Neural cell (in vitro differentiated cells): ENCODE measurements around the gene IPPK. TPM values are rescaled to one million over a fixed set of nuclear protein-coding genes. Genes with fewer than 3 reads are reported as not detected.

Experiments
- H2AFZ ChIP-seq: fragments of 200-600, 300-800 bp; sonication (generic), shearing (Covaris generic); 2 replicates; pipeline ENCODE4 v1.6.0; 2014; ENCODE audit warnings: low read depth, mild to moderate bottlenecking, antibody characterized with exemption, low read length, moderate library complexity
- H3F3A ChIP-seq: fragments of 200-600 bp; shearing (Covaris generic); 2 replicates; pipeline ENCODE4 v1.6.1; 2016; ENCODE audit warnings: mild to moderate bottlenecking, moderate library complexity, mixed read lengths, antibody characterized with exemption, low read length; ENCODE audit not compliant: insufficient read depth, poor library complexity, severe bottlenecking
- H3K27ac ChIP-seq: fragments of 200-600, 300-800 bp; sonication (generic), shearing (Covaris generic); 2 replicates; pipeline ENCODE4 v1.5.1; 2014; ENCODE audit warnings: mild to moderate bottlenecking, low read length, moderate library complexity
- H3K27me3 ChIP-seq: fragments of 300-800, 200-600 bp; sonication (generic), shearing (Covaris generic); 2 replicates; pipeline ENCODE4 v1.6.0; 2014; ENCODE audit warnings: mild to moderate bottlenecking, low read depth, low read length, moderate library complexity; ENCODE audit not compliant: insufficient read depth
- H3K36me3 ChIP-seq: fragments of 300-800, 200-600 bp; sonication (generic), shearing (Covaris generic); 2 replicates; pipeline ENCODE4 v1.5.1; 2014; ENCODE audit warnings: mild to moderate bottlenecking, antibody characterized with exemption, low read length, moderate library complexity; ENCODE audit not compliant: insufficient read depth
- H3K4me2 ChIP-seq: fragments of 300-800, 200-600 bp; sonication (generic), shearing (Covaris generic); 2 replicates; pipeline ENCODE4 v1.6.0; 2014; ENCODE audit warnings: mild to moderate bottlenecking, low read length
- H3K4me3 ChIP-seq: fragments of 300-800, 200-600 bp; sonication (generic), shearing (Covaris generic); 2 replicates; pipeline ENCODE4 v1.5.1; 2014; ENCODE audit warnings: mild to moderate bottlenecking, low read length, moderate library complexity
- H3K79me2 ChIP-seq: fragments of 200-600 bp; shearing (Covaris generic); replicated peaks from 2 replicates; pipeline ENCODE4 v1.6.0; 2014; ENCODE audit warnings: mild to moderate bottlenecking, low read length, moderate library complexity; ENCODE audit not compliant: insufficient read depth
- H3K9ac ChIP-seq: fragments of 300-800, 200-600 bp; sonication (generic), shearing (Covaris generic); 2 replicates; pipeline ENCODE4 v1.6.1; 2016; ENCODE audit warnings: mild to moderate bottlenecking, low read length, mixed read lengths
- H3K9me2 ChIP-seq: fragments of 200-600 bp; shearing (Covaris generic); 2 replicates; pipeline ENCODE4 v1.6.1; 2016; ENCODE audit warnings: mild to moderate bottlenecking, low read length, mixed read lengths; ENCODE audit not compliant: insufficient read depth
- H3K9me3 ChIP-seq: fragments of 200-600, 300-800 bp; sonication (generic), shearing (Covaris generic); 2 replicates; pipeline ENCODE4 v1.6.1; 2016; ENCODE audit warnings: mild to moderate bottlenecking, mixed run types, low read length, moderate library complexity, mixed read lengths
- H4K20me1 ChIP-seq: fragments of 200-600 bp; shearing (Covaris generic); 2 replicates; pipeline ENCODE4 v1.6.1; 2016; ENCODE audit warnings: mild to moderate bottlenecking, mixed run types; ENCODE audit not compliant: insufficient read depth
- EP300 ChIP-seq: fragments of 450-650 bp; conservative IDR thresholded peaks from 2 replicates; pipeline ENCODE4 v1.6.1; 2014; ENCODE audit warnings: antibody characterized with exemption, mild to moderate bottlenecking, moderate library complexity; ENCODE audit not compliant: poor library complexity, severe bottlenecking
- EZH2 ChIP-seq: fragments of 200-600, 300-800 bp; shearing (Covaris generic), sonication (generic); IDR thresholded peaks from 2 replicates; pipeline ENCODE4 v1.6.1; 2014; ENCODE audit warnings: antibody characterized with exemption, low read length, borderline replicate concordance, mild to moderate bottlenecking; ENCODE audit not compliant: insufficient read depth, poor library complexity, severe bottlenecking
- MXI1 ChIP-seq: fragments of 450-650 bp; conservative IDR thresholded peaks from 2 replicates; pipeline ENCODE4 v1.6.1; 2014; ENCODE audit warnings: antibody characterized with exemption, mild to moderate bottlenecking; ENCODE audit not compliant: poor library complexity, severe bottlenecking
- POLR2AphosphoS5 ChIP-seq: IDR thresholded peaks from 2 replicates; pipeline ENCODE4 v1.6.1; 2012
- RAD21 ChIP-seq: fragments of 450-650 bp; conservative IDR thresholded peaks from 2 replicates; pipeline ENCODE4 v1.6.1; 2014; ENCODE audit warnings: antibody characterized with exemption, mild to moderate bottlenecking, moderate library complexity
- REST ChIP-seq: IDR thresholded peaks from 2 replicates; pipeline ENCODE4 v1.6.1; 2012; ENCODE audit warnings: borderline replicate concordance
- SMC3 ChIP-seq: fragments of 450-650 bp; conservative IDR thresholded peaks from 2 replicates; pipeline ENCODE4 v1.6.1; 2014; ENCODE audit warnings: antibody characterized with exemption, mild to moderate bottlenecking, moderate library complexity; ENCODE audit not compliant: poor library complexity
- TAF1 ChIP-seq: IDR thresholded peaks from 2 replicates; pipeline ENCODE4 v1.6.1; 2012; ENCODE audit warnings: low read depth
- polyA plus RNA-seq: library from polyadenylated mRNA; depleted of rRNA; stranded (reverse); fragments of >200 nt; gene quantifications from 2 replicates; pipeline ENCODE4 v1.2.3, GENCODE V29; 2014
- TF ChIP-seq, protein P1 (sequence below): fragments of 450-650 bp; IDR thresholded peaks from 2 replicates; pipeline ENCODE4 v1.5.1; 2014; ENCODE audit warnings: antibody characterized with exemption, mild to moderate bottlenecking, moderate library complexity; ENCODE audit not compliant: poor library complexity, severe bottlenecking

Gene IPPK
- polyA plus RNA-seq, 1 donor from 2014 or later = 34.3 TPM

- Histone ChIP-seq H3K9me2 (no peaks in the 10 kb centered on the region), H3K4me2 (no peak overlapping the region), H3K9ac (no peak overlapping the region), H3K27ac (no peak overlapping the region), H4K20me1 (no peaks in the 10 kb centered on the region), H2AFZ (no peak overlapping the region), H3F3A (no peaks in the 10 kb centered on the region), H3K27me3 (no peaks in the 10 kb centered on the region), H3K36me3 (no peaks in the 10 kb centered on the region), H3K79me2 (no peaks in the 10 kb centered on the region), H3K9me3 (no peaks in the 10 kb centered on the region), H3K4me3 (no peak overlapping the region)
- TF ChIP-seq RAD21 (no peak), EZH2 (no peak), EP300 (no peak), TAF1 (no peak), REST (no peak), POLR2AphosphoS5 (no peak), SMC3 (no peak), MXI1 (no peak)
- TF ChIP-seq, protein P1, sequence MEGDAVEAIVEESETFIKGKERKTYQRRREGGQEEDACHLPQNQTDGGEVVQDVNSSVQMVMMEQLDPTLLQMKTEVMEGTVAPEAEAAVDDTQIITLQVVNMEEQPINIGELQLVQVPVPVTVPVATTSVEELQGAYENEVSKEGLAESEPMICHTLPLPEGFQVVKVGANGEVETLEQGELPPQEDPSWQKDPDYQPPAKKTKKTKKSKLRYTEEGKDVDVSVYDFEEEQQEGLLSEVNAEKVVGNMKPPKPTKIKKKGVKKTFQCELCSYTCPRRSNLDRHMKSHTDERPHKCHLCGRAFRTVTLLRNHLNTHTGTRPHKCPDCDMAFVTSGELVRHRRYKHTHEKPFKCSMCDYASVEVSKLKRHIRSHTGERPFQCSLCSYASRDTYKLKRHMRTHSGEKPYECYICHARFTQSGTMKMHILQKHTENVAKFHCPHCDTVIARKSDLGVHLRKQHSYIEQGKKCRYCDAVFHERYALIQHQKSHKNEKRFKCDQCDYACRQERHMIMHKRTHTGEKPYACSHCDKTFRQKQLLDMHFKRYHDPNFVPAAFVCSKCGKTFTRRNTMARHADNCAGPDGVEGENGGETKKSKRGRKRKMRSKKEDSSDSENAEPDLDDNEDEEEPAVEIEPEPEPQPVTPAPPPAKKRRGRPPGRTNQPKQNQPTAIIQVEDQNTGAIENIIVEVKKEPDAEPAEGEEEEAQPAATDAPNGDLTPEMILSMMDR = no peak
Measured at GRCh38 chr9:92685022-92685421, 15.1 kb upstream of the IPPK start.

DNA sequence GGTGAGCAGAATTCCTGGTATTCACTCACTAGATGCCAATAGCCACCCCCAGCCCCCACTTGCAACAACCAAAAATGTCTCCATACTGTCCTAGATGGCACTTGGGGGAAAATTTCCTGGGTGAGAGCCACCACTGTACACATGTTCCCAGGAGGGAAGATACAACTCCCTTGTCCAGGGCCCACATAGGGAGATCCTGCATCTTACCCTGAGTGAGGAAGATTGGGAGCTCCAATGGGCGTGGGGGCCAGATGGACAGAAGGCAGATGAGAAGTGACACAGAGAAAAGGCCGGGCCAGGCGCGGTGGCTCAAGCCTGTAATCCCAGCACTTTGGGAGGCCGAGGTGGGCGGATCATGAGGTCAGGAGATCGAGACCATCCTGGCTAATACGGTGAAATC, 12.3 kb upstream of the IPPK start:
- no peaks in the 10 kb centered on the region for H4K20me1 ChIP-seq
- H3K27ac ChIP-seq = no peak overlapping the region
- H2AFZ ChIP-seq = no peak overlapping the region
- H3K4me2 ChIP-seq = no peak overlapping the region
- H3K9ac ChIP-seq = no peak overlapping the region
- no peaks in the 10 kb centered on the region for H3K9me3 ChIP-seq
- H3F3A ChIP-seq = no peaks in the 10 kb centered on the region
- no peaks in the 10 kb centered on the region for H3K9me2 ChIP-seq
- no peaks in the 10 kb centered on the region for H3K27me3 ChIP-seq
- TF ChIP-seq TAF1 = no peak
- TF ChIP-seq SMC3 = no peak
- no peak for TF ChIP-seq RAD21
- TF ChIP-seq REST = no peak
- H3K36me3 ChIP-seq = no peaks in the 10 kb centered on the region
- H3K79me2 ChIP-seq = no peaks in the 10 kb centered on the region
- H3K4me3 ChIP-seq = no peak overlapping the region
